Measurements from ENCODE around the gene CLEC6A. TPM values are rescaled to one million over a fixed set of nuclear protein-coding genes. Genes with fewer than 3 reads are reported as not detected.
"Not testable (repeated sequence)": the region's sequence is repeated elsewhere in the genome, so short reads cannot be mapped to it uniquely, and the experiment has no call there.

Gene CLEC6A
- polyA plus RNA-seq (ENCODE audit: insufficient read length in 4 of 4): under 1 TPM; 0.08 to 0.18 (median 0.11) TPM

DNA sequence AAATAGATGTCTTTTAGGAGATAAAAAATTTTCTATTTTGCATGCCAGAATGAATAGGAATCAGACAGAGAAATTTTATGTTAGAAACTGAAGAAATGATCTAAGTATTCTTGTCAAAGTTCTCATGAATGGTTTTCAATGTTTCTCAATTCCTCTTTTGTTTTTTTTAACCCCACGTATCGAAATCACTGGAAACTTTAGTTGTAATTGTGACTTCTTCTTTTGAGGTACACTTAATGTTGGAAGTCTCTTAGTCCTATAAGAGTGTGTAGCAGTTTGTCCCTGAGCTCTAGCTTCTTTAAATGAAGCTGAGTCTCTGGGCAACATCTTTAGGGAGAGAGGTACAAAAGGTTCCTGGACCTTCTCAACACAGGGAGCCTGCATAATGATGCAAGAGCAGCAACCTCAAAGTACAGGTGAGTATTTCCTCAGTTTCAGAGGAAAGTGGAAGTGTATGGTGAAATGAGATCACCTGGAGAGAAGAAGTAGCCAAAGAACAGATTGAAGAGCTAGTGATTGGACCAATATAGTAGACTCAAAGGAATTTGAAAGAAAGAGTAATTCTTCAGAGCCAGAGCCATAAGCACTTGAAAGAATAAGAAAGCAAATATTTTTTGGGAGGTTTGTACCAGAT lies at the start of gene CLEC6A:
Gene CLEC6A, plus strand, starts transcription at position 236 of the 634 bp plus-strand sequence. Its CDS starts 150 bp downstream, at position 386.
- DNase-seq (ENCODE audit: low read depth in 4 of 4, low spot score in 3 of 4): no peak

DNA sequence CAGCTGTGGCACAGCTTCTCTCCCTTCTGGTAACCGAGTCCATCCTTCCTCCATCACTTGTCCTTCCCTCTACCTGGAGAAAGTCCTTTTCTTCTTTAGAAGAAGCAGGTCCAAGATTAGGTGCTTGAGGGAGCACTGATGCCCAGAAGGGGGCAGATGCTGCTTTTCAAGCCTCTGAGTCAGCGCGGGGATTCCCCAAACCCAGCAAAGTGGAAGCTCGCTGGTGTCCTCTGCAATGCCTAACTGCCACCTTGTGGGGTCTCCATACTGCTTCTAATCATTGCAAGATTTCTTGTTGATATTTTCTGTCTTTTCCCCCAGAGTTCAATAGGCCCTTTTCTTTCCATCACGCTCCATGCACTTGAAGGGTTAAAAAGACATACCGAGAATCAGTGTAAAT lies 36.2 kb upstream of the CLEC6A start:
- DNase-seq (ENCODE audit: low read depth in 4 of 4, low spot score in 3 of 4): not testable (repeated sequence)

DNA sequence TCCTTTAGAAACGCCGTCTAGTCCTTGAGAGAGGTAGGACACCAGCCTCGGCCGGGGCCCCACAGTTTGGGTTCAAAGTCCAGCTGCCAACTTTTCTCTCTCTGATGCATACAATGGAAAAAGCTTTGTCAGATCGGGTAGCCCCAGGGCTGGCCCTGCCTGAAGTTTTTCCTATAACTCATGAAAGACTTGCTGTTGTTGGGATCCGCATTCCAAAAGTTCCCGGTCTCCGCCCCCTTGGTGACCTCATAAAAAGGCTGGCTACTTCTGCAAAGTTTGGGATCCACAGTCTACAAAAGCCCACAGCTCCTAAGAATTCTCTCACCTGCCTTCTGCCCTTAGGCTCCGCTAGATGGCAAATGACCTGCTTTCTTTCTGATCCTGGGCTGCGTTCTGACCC lies 35.3 kb upstream of the CLEC6A start:
- DNase-seq (ENCODE audit: low read depth in 4 of 4, low spot score in 3 of 4): no peak

DNA sequence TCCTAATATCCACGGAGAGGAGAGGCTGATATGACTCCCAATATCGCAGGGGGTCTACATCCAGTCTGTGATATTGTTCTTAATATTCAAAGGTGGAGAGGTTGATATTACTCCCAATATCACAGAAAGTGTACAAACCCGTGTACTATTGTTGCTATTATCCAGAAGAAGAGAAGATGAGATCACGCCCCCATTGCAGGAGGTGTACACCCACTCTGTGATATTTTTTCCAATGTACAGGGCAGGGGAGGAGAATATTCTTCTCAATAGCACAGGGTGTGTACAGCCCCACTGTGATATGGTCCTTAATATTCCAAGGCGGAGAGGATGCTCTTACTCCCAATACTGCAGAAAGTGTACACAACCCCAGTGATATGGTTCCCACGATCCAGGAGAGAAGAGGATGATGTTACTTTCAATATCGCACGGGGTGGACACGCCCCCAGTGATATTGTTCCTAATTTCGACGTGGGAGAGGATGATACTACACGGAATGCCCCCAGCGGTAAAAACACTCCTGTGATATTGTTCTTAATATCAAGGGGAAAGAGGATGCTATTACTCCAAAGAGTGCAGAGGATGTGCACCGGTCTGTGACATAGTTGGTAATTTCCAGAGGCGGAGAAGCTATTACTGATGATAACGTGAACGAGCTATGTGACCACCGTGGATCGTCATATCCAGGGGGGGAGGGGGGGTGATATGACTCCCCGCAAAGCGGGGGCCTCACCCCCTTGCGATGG lies 11.1 kb upstream of the CLEC6A start:
- not testable (repeated sequence) for DNase-seq (ENCODE audit: low read depth in 4 of 4, low spot score in 3 of 4)

DNA sequence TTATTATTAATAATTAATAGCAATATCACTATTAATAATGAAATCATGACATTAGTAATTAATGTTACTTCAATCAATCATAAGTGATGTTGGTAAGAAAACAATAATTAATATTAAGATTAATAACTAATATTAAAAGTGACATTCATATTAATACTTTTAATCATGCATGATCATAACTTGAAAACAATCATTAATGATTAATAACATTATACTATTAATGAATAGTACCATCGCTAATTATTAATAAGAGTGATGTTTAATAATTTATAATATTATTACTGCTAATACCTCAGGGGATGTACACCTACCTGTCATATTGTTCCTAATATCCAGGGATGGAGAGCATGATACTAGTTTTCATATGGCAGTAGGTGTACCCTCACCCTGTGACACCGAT lies 10.0 kb upstream of the CLEC6A start:
- no peak for DNase-seq (ENCODE audit: low read depth in 4 of 4, low spot score in 3 of 4)

DNA sequence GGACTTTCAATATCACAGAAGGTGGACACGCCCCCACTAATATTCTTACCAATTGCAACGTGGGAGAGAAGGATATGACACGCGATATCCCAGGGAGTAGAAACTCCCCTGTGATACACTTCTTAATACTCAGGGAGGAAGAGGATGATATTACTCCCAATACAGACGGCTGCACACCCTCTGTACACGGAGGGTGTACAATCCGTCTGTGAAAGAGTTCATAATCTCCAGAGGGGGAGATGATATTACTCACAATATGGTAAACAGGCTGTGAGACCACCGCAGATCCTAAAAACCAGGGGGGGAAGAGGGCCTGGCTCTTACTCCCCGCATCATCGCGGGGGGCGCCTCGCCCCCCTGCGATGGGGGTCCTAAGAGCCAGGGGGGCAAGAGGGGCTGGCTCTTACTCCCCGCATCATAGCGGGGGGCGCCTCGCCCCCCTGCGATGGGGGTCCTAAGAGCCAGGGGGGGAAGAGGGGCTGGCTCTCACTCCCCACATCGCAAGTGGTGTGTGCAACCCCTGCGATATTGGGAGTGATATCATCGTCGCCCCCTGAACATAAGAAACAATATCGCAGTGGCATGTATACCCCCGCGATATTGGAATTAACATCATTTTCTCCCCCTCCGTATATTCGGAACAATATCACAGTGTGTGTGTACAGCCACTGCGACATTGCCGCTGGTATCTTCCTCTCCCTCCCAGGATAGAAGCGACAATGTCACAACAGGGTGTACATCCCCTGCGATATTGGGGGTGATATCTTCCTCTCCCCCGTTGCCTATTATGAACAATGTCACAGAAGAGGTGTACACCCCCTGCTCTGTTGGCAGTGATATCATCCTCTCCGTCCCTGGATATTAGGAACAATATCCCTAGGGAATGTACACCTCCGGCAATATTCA lies 8.9 kb upstream of the CLEC6A start:
- DNase-seq (ENCODE audit: low read depth in 4 of 4, low spot score in 3 of 4): no peak

DNA sequence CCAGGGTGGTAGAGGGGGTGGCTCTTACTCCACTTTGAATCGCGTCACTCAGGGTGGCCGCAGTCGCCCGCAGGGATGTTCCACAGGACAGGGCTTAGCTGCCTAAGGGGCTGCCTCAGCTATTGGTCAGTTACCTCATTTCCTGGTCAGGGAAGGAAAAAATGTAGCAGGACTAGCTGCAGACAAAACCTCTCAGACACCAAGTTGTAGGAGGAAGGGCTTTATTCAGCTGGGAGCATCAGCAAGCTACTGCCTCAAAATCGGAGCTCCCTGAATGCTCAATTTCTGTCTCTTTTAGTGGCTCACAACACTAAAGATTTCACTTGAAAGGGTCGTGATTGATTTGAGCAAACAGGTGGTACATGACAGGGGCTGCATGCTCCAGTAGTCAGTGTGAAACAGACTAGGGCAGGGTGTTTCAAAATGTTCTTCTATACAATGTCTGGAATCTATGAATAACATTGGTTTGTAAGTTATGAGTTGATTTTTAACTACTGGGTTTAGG lies 6.4 kb upstream of the CLEC6A start:
- DNase-seq (ENCODE audit: low read depth in 4 of 4, low spot score in 3 of 4): no peak

DNA sequence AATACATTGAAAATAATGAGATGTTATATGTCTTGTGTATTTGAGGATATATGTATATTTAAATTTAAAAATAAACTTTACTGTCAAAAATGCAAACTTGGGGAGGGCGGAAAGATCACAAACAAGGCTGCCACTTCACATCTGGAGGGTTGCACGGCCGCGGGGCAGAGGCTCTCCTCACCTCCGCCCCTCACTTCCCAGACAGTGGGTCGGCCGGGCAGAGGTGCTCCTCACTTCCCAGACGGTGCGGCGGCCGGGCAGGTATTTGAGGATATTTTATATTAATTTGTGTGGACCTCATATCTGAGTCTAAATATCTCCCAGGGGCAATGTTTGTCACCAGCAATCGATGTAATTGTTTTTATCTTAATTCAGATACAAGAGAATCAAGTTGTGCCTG lies 3.7 kb upstream of the CLEC6A start:
- DNase-seq (ENCODE audit: low read depth in 4 of 4, low spot score in 3 of 4): no peak

DNA sequence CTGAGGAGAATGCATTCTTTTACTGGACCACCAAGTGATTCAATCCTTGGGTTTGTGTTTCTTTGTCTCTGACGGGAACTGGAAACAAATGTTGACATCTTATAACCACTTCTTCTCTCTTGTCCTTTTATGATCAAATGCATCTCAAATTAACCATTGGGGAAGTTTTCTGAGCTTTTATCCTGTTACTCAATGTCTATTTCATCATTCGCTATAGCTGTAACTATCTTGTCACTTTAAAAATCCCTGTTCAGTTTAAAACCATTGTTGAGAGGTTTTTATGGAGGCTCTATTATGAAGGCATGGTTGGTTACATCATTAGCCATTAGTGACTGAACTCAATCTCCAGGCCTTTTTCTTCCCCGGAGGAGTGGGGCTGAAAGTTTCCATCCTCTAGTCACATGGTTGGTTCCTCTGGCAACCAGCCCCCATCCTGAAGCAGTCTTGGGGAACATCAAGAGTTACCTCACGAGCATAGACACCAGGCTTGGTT lies 2.7 kb upstream of the CLEC6A start:
- no peak for DNase-seq (ENCODE audit: low read depth in 4 of 4, low spot score in 3 of 4)

DNA sequence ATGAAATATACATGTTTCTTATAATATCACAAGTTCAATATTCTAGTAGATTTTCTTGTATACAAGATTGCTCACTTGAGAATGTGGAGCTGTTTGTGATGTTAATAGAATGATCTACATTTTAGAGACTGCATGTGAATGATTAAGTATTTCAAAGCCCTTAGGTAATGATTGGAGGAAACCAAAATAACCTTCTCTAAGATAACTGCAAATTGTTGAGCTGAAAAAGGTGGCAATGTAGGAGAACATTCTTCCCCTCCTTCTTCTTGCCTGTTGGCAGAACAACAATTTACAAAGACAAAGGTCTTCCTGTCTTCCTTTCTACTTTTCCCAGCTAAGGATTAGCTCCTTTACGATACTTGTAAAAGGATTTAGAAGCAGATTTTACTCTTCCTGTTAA lies 2.0 kb upstream of the CLEC6A start:
- no peak for DNase-seq (ENCODE audit: low read depth in 4 of 4, low spot score in 3 of 4)

DNA sequence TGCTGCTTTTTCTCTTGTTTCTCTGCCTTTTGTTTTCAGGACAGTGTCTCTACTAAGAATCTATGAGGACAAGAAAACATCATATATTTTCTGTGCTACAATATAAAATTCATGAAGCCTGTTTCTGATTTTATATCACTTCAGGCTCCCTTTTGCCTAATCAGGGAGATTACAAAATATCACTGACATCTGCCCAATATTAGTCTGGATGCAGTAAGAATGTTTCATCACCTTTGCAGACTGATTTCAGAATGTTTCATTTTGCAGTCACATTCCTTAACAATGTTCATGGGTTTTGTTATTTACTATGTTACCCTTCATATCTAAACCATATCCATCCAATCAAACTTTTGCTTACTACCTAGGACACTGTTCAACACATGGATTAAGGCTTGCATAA lies 491 bp upstream of the CLEC6A start:
- DNase-seq (ENCODE audit: low read depth in 4 of 4, low spot score in 3 of 4): no peak

DNA sequence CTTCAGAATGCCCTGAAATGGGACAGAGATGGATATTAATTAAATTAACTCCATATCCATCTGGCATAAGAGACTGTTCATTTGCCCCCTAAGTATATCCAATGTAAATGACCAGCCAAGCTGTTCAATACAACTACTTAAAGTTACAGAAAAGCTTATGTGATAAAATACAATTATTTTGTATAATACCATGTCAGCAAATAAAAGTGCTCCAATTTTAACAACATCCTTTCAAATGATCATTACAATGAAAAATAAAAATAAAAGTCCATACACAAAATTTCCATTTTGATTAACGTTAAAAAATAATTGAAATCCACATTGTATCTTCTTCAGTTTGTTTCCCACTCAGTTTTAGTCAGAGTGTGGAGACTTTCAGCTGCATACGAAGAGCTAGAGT lies 5.7 kb downstream of the CLEC6A start:
- no peak for DNase-seq (ENCODE audit: low read depth in 4 of 4, low spot score in 3 of 4)

DNA sequence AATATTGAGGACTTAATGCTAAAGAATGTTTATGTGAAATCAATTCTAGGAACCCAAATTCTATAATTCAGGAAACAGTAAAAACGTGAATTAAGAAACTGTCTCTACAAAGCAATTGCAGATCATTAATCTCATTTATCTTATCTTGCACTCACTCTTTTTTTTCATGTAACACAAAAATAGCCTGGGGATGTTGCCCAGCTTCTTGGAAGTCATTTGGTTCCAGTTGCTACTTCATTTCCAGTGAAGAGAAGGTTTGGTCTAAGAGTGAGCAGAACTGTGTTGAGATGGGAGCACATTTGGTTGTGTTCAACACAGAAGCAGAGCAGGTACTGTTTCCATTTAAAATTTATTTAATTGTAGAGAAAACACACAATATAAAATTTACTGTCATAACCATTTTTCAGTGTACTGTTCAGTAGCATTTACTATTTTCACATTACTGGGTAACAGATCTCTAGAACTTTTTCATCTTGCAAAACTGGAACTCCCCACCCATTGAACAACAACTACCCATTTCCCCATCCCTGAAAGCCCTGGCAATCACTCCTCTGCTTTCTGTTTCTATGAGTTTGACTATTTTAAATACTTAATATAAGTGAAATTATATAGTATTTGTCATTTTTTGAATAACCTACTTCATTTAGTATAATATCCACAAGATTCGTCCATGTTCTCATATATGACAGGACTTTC lies 9.7 kb downstream of the CLEC6A start:
- DNase-seq (ENCODE audit: low read depth in 4 of 4, low spot score in 3 of 4): no peak

DNA sequence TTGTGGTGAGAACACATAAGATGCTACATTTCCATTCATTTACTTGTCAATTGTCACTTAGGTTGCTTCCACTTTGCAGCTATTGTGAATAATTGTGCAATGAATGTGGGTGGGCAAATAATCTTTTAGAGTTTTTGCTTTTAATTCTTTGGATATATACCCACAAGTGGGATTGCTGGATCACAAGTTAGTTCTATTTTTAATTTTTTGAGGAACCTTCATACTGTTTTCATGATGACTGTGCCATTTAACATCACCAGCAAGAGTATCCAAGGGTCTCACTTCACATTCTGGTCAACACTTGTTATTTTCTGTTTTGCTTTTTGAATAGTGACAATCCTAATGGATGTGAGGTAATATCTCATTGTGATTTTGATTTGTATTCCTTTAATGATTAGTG lies 10.5 kb downstream of the CLEC6A start:
- DNase-seq (ENCODE audit: low read depth in 4 of 4, low spot score in 3 of 4): no peak

DNA sequence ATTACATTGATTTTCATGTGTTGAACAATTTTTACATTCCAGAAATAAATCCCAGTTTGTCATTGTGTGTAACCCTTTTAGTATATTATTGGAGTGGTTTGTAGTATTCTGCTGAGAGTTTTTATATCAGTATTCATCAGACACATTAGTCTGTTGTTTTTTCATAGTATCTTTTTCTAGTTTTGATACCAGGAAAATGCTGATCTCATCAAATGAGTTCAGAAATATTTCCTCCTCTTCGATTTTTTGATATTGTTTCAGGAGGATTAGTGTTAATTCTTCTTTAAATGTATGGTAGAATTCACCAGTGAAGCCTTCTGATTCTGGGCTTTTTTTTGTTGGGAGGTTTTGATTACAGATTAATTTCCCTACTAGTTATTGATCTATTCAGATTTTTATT lies 15.3 kb downstream of the CLEC6A start:
- no peak for DNase-seq (ENCODE audit: low read depth in 4 of 4, low spot score in 3 of 4)

DNA sequence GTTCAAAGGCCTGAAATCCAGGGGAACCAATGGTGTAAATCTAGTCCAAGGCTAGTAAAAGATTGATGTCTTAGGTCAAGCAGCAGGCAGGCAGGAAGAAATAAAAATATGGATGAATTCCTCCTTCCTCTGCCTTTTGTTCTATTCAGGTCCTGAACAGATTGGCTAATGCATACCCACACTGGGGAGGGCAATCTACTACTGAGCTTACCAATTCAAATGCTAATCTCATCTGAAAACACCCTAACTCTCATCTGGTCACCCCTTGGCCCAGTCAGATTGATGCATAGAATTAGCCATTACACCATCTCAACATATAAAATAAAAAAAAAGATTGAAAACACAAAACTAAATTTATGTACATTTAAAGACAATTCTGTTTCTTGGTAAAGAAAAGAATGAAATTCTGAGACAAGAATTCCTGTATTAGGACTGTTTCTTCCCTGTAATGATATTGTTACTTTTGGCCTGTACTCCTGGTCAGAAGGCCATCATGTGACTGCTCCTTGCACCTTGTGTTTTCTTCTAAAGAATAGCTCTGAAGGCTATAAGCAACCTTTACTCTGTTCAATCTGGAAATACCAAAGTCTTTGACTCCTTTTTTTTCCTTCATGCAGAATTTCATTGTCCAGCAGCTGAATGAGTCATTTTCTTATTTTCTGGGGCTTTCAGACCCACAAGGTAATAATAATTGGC lies 19.9 kb downstream of the CLEC6A start:
- no peak for DNase-seq (ENCODE audit: low read depth in 4 of 4, low spot score in 3 of 4)

DNA sequence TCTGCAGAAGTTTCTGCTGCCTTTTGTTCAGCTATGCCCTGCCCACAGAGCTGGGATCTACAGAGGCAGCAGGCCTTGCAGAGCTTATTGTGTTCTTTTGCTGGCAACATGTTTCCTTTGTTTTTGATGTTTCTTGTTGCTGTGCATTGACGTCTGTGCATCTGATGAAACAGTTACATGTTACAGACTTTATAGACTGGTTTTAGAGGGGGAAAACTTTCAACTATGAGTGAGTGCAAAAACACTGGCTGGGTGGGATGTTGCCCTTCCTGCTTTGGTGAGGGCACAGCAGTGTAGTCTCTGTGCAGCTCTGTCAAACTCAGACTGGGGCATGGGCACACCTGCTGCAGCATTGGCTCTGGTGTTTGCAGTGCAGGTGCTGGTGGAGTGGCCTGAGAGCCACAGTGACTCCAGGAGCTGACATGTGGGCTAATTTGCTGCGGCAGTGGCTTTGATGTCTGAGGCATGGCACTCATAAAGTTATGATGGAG lies 26.9 kb downstream of the CLEC6A start:
- no peak for DNase-seq (ENCODE audit: low read depth in 4 of 4, low spot score in 3 of 4)

DNA sequence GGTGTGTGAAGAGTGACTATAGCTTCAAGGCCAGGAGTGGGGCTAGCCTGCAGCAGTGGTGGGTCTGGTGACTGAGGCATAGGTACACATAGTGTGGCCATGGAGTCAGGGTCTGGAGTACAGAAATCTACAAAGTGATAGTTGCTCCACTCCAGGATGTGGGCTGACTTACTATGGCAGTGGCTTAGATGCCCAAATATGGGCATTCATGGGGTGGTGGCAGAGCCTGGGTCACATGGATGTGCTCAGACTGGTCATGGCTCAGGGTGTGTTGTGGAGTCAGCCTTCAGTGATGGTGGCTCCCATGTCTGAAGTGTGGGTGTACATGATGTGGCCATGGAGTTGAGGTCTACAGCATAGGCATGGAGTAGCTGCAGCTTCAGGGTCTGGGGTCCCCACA lies 27.3 kb downstream of the CLEC6A start:
- no peak for DNase-seq (ENCODE audit: low read depth in 4 of 4, low spot score in 3 of 4)

DNA sequence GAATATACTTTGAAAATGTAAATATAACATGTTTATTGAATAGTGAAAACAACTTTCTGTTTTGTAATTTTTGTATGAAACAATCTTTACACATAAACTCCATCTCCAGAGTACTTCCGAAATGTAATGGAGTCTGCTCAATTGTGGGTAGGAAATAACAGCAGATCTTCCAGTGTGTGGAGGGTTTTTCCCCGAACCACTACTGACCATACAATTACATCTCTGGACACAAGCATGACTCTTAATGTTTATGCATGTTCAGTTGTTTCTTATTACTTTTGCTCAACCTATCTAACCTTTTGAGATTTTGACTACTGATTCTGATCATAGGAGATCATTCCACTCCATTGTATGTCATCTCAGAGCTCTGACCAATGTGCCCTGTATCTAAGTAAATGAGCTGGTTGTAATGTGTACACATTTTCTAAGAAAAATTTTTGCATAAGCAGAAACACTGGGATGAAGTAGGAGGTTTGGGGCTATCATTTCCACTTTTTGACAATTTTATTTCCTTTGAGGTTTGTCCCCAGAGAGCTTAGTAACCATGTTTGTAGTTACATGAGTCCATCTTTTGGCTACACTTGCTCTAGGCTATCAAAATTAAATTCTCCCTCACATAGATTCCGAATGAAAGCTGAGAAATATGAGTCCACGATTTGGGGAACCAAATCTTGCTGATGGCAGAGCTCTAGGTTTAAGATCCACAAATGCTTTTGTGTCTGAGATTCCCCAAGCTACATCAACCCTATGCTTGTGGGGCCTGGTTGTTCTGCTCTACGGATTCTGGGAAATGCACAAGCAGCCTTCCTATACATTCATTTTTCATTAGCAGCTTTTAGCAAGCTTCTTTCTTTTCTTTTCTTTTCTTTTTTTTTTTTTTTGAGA lies 36.1 kb downstream of the CLEC6A start:
- no peak for DNase-seq (ENCODE audit: low read depth in 4 of 4, low spot score in 3 of 4)
